Caki2 (cell line): ENCODE results near the gene DNAJC8. TPM values are rescaled to one million over a fixed set of nuclear protein-coding genes. Genes with fewer than 3 reads are reported as not detected.

Experiments used
- DNase-seq: peaks from one replicate; pipeline ENCODE4 v3.0.0-alpha.2; 2015; ENCODE audit warnings: low read depth
- in situ Hi-C: cut with HindIII; loops from 2 replicates; pipeline ENCODE4 v1.10.0; 2016; ENCODE audit warnings: low sequenced_read_pairs, low pct_unique_long_range_greater_than_20kb, mixed read lengths
- total RNA-seq: library from RNA; depleted of rRNA; stranded (reverse); fragments of >200 nt; shearing (Covaris generic); gene quantifications from 2 replicates; pipeline ENCODE4 v1.2.3, GENCODE V29; 2014; ENCODE audit warnings: low replicate concordance

DNAJC8 gene
- total RNA-seq, 1 experiment from 2014 or later = 81.2 TPM

GRCh38 chr1:28180306-28181305, 52.2 kb downstream of the DNAJC8 start:
- DNase-seq = no peak
- in situ Hi-C loops = no loop called here

GRCh38 chr1:28178690-28179485, 53.9 kb downstream of the DNAJC8 start:
- DNase-seq = no peak
- in situ Hi-C loops = no loop called here

GRCh38 chr1:28176492-28177470, 56.0 kb downstream of the DNAJC8 start, which contains the start of gene PTAFR:
TSS of gene PTAFR (minus strand) at chr1:28176690. CDS start at chr1:28151021, 25,669 bp downstream.
- no peak for DNase-seq
- in situ Hi-C loops = no loop called here

GRCh38 chr1:28175955-28176485, 56.8 kb downstream of the DNAJC8 start:
- in situ Hi-C loops = no loop called here
- no peak for DNase-seq

GRCh38 chr1:28173980-28174297, 58.9 kb downstream of the DNAJC8 start:
- no peak for DNase-seq

GRCh38 chr1:28173151-28173979, 59.5 kb downstream of the DNAJC8 start:
- DNase-seq = no peak
- in situ Hi-C loops = no loop called here

More at GRCh38 chr1:28173980-28174297, 58.9 kb downstream of the DNAJC8 start:
- in situ Hi-C loops = no loop called here

- in situ Hi-C loops = no loop called here
- no peak for DNase-seq
Observed at GRCh38 chr1:28172713-28173150, 60.1 kb downstream of the DNAJC8 start.

- in situ Hi-C loops = no loop called here
- no peak for DNase-seq
Observed at GRCh38 chr1:28171246-28171645, 61.6 kb downstream of the DNAJC8 start.

- in situ Hi-C loops = no loop called here
- no peak for DNase-seq
Observed at GRCh38 chr1:28170001-28170596, 62.7 kb downstream of the DNAJC8 start.

- no peak for DNase-seq
- in situ Hi-C loops = no loop called here
Observed at GRCh38 chr1:28163496-28164161, 69.2 kb downstream of the DNAJC8 start.

- DNase-seq = no peak
- in situ Hi-C loops = no loop called here
Observed at GRCh38 chr1:28162151-28162550, 70.7 kb downstream of the DNAJC8 start.

GRCh38 chr1:28161751-28162150, 71.1 kb downstream of the DNAJC8 start:
- in situ Hi-C loops = no loop called here
- DNase-seq = no peak

GRCh38 chr1:28160782-28161266, 72.0 kb downstream of the DNAJC8 start:
- in situ Hi-C loops = no loop called here
- no peak for DNase-seq

GRCh38 chr1:28159680-28160079, 73.1 kb downstream of the DNAJC8 start:
- no peak for DNase-seq
- in situ Hi-C loops = no loop called here

- no peak for DNase-seq
- in situ Hi-C loops = no loop called here
Observed at GRCh38 chr1:28159243-28159642, 73.6 kb downstream of the DNAJC8 start.

- DNase-seq = no peak
- in situ Hi-C loops = no loop called here
Observed at GRCh38 chr1:28157894-28158293, 74.9 kb downstream of the DNAJC8 start.
